Psoas muscle (tissue), 8 donors: ENCODE results near the gene JMJD4. TPM values are rescaled to one million over a fixed set of nuclear protein-coding genes. Genes with fewer than 3 reads are reported as not detected.
A peak's percentile ranks its signal among the peaks of the same experiment; 100 is the strongest.

Experiments used
- ATAC-seq, 4 donors: fragments of 200-7000 bp; cut with Tn5 transposase; one replicate each; pipeline ENCODE4 v1.9.1; 2020; ENCODE audit warnings: moderate library complexity in 3 of 4, mild to moderate bottlenecking in 2 of 4
- DNase-seq, 2 donors: peaks; one replicate each; pipeline ENCODE4 v3.0.0-alpha.2; 2020
- H3K27ac ChIP-seq: fragments of 200-600 bp; one replicate; pipeline ENCODE4 v1.8.0; 2022
- H3K27me3 ChIP-seq, 3 donors: fragments of 200-600 bp in 1 of 3; one replicate each; pipeline versions ENCODE4 v1.6.1 to v1.8.0; 2013 to 2022; ENCODE audit warnings: low read length in 2 of 3, mild to moderate bottlenecking in 2 of 3, moderate library complexity in 1 of 3; ENCODE audit not compliant: insufficient read depth in 3 of 3
- H3K36me3 ChIP-seq, 2 donors: fragments of 200-600 bp in 1 of 2; one replicate each; pipeline versions ENCODE4 v1.6.1 to v1.8.0; 2013 to 2022; ENCODE audit warnings: low read depth in 1 of 2, mild to moderate bottlenecking in 1 of 2, moderate library complexity in 1 of 2; ENCODE audit not compliant: insufficient read depth in 1 of 2
- H3K4me1 ChIP-seq: fragments of 200-600 bp; one replicate; pipeline ENCODE4 v1.8.0; 2022
- H3K4me3 ChIP-seq: fragments of 200-600 bp; one replicate; pipeline ENCODE4 v1.8.0; 2022; ENCODE audit warnings: mild to moderate bottlenecking
- H3K9me3 ChIP-seq: fragments of 200-600 bp; one replicate; pipeline ENCODE4 v1.8.0; 2022
- WGBS, 3 donors: extraction: QIAGEN DNeasy Blood & Tissue Kit; methylation state at CpG; one replicate each; pipeline versions ENCODE4 v1.1.6 to v1.1.7; 2013; 5-methylcytosine and 5-hydroxymethylcytosine counted together
- intact Hi-C, 2 donors: fragments of 100-400 bp; cut with DNase I; formaldehyde crosslinking; loops; one replicate each; pipeline versions ENCODE4 v1.11.0 to v1.14.2; 2022
- polyA plus RNA-seq, 3 donors: library from polyadenylated mRNA; stranded (reverse); fragments of 200-250 nt; gene quantifications; one replicate each; pipeline ENCODE4 v1.2.3, GENCODE V29; 2013
- total RNA-seq, 4 donors: library from RNA; stranded (reverse); fragmentation: NEBNext Ultra II Directional in 2 of 4; extraction: Animal tissue kit (Norgen Biotek cat#: 25700) in 2 of 4; gene quantifications; one replicate each; pipeline versions ENCODE4 v1.2.1 to v1.2.4, GENCODE V29; 2021 to 2023
- TF ChIP-seq, protein P1 (sequence below): fragments of 200-600 bp; IDR thresholded peaks from one replicate; pipeline ENCODE4 v1.8.0; 2022; ENCODE audit warnings: antibody characterized with exemption
- donor health status: healthy with polysubstance abuse.
- donor health status: DM: no; HTN: no; CAD: no; lungs with moderate emphysema.
- donor health status: Bipolar disorder and iron deficiency.
- donor health status: healthy.
- donor health status: DM: yes; HTN: yes; CAD: no.
- donor health status: DM: no; HTN: no; CAD: no.
- donor health status: DM: no; HTN: no; CAD: no.
- donor health status: DM: yes; HTN: yes; CAD: no.

JMJD4 gene
- total and polyA plus RNA-seq, 7 donors = 9.0 to 20.5 (median 15.3) TPM

DNA sequence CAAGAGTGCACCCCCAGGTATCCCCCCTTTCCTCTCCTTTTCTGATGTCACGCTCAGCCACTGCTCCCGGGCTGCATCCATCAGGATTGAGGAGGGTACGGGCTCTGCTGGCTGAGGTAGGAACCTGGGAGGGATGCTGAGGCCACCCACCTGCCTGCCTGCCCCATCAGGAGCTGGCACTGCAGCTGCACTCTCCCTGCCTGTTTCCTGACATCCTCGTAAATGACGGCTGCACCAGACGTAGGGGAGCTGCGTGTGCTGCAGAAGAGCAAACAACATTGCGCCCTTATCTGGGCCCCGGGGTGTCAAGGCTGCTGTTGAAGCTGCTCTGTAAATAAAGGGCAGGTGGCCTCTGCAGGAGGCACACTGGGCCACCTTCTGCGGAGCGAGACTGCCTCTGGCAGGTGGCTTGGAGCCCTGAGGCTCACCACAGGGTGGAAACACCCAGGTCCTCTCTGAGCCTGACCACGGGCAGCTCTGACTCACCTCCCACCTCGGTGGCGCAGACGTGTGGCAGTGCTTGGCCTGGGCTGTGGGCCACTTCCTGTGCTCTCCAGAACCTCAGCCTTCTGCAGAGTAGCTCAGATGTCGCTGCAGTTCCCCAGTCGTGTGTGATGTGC, 31.0 kb upstream of the JMJD4 start:
- Histone ChIP-seq H3K4me1 (peaks cover 26% of the 10 kb centered on the region), H3K36me3 (peaks cover 10 to 41% of the 10 kb centered on the region in 2 donors), H3K27ac (no peak overlapping the region), H3K4me3 (no peak overlapping the region), H3K9me3 (no peaks in the 10 kb centered on the region), H3K27me3 (no peaks in the 10 kb centered on the region)
- ATAC-seq (peak in 2 of 4 donors; percentile 28 to 46), DNase-seq (no peak)
- TF ChIP-seq, protein P1, sequence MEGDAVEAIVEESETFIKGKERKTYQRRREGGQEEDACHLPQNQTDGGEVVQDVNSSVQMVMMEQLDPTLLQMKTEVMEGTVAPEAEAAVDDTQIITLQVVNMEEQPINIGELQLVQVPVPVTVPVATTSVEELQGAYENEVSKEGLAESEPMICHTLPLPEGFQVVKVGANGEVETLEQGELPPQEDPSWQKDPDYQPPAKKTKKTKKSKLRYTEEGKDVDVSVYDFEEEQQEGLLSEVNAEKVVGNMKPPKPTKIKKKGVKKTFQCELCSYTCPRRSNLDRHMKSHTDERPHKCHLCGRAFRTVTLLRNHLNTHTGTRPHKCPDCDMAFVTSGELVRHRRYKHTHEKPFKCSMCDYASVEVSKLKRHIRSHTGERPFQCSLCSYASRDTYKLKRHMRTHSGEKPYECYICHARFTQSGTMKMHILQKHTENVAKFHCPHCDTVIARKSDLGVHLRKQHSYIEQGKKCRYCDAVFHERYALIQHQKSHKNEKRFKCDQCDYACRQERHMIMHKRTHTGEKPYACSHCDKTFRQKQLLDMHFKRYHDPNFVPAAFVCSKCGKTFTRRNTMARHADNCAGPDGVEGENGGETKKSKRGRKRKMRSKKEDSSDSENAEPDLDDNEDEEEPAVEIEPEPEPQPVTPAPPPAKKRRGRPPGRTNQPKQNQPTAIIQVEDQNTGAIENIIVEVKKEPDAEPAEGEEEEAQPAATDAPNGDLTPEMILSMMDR = no peak
- 78 to 84% (median 80%) methylated on average over 15 to 17 of the region's 17 CpGs for WGBS, 3 donors
- intact Hi-C loops = loop anchor here in 1 of 2 donors (10.0 kb wide), 1 partner anchor 309 kb away; no protein-coding TSS in a partner anchor

DNA sequence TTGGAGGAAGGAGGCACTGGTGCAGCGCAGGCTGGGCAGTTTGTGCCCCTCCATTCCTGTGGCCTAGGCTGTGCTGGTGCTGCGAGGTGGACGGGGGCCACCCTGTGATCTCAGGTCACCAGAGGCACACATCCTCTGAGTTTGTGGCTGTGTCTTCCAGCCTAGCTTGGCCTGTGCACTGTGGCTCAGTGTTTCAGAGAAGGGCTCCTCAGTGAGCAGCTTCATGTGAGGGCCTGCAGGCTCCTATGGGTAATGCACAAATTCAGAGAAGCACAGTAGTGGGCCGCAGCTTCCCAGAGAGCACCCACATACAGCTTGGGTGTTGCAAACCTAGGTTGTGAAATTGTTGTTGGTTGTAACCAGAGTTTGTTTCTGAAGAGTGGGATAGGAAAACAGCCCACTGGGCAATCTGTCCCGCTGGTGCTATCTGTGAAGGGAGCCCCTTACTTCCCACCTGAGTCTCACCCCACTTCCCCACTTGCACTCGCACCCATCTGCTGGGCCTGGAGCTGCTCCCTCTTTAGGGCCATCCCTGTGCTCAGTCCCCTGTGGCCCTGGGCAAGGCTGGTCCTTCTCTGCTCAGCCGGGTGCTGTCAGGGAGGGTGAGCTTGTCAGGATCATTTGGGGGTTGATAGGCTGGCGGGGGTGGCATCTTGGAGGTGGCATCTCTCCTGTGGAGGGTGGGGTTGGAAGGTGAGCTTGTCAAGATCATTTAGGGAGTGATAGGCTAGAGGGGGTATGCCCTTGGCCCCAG, 30.3 kb upstream of the JMJD4 start:
- intact Hi-C loops = loop anchor here in 1 of 2 donors (10.0 kb wide), 1 partner anchor 309 kb away; no protein-coding TSS in a partner anchor
- Histone ChIP-seq H3K36me3 (peaks cover 10 to 42% of the 10 kb centered on the region in 2 donors), H3K27ac (no peak overlapping the region), H3K4me3 (no peak overlapping the region), H3K4me1 (peaks cover 33% of the 10 kb centered on the region), H3K27me3 (no peaks in the 10 kb centered on the region), H3K9me3 (no peaks in the 10 kb centered on the region)
- WGBS, 3 donors = 94 to 98% (median 96%) methylated on average over 8 of the region's 8 CpGs
- TF ChIP-seq, protein P1 = no peak
- no peak for ATAC-seq
- DNase-seq = peak in 1 of 2 donors; percentile 28

DNA sequence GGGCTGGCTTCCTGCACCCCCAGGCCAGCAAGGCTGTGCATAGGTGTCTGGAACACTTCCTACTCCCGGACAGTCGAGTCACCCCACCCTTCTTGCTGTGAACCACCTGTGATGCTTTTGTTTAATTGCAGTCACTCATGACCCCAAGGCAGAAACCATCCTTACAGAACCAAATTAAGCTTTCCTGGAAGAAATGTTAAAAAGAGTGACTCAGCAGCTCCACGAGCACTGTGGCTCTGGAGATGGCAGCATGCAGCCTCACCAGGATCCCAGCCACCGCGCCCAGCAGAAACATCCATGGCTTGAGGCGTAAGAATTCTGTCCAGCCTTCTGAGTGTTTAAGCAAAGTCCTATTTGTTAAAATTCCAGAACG, 28.9 kb upstream of the JMJD4 start:
- WGBS, 3 donors = 81 to 85% (median 81%) methylated on average over 7 of the region's 7 CpGs
- DNase-seq (peak in 1 of 2 donors; percentile 8), ATAC-seq (no peak)
- peaks cover 7 to 36% of the 10 kb centered on the region in 2 donors for H3K36me3 ChIP-seq
- TF ChIP-seq, protein P1 = no peak
- no peaks in the 10 kb centered on the region for H3K9me3 ChIP-seq
- H3K27ac ChIP-seq = no peak overlapping the region
- H3K4me3 ChIP-seq = no peak overlapping the region
- H3K4me1 ChIP-seq = peaks cover 45% of the 10 kb centered on the region
- intact Hi-C loops = loop anchor here in 1 of 2 donors (10.0 kb wide), 1 partner anchor 311 kb away; no protein-coding TSS in a partner anchor
- no peaks in the 10 kb centered on the region for H3K27me3 ChIP-seq

DNA sequence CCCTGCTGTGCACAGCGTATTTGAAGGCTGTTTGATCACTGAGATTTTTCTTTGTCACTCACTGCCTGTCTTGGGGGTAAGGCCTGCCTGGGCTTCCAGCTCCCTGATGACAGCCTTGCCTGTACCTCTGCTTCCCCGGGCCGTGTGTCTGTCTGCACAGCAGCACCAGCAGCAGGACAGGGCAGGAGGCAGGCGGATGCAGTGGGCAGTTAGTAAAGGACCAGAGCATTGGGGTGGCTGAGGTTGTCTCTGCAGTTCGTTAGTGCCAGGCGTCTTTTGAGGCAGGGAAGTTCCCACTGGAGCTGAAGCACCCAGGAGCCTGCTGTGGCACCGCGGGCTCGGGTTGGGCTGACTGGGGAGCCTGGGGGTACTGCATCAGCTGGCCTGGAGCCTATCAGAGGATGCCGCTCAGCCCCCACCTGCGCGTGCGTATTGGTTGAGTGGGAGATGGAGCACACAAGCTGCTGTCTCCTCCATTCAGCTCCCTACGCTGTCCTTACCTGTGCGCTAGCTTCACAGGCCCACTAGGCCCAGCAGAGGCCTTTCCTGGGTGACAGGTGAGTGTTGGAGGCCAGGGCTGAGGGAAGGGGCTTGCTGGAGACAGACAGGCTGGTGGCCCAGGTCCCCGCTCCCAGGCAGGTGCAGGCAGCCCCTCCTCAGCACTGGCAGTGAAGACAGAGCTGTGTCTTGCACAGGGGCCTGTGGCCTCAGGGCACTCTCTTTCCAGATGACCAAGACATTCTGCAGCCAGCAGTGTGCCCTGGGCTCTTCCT, 28.3 kb upstream of the JMJD4 start:
- intact Hi-C loops = loop anchor here (2.0 to 10.0 kb wide), 3 partner anchors 183 to 311 kb away; partner anchors contain the start of gene WNT9A (in 1 of the 2)
- WGBS, 3 donors = 97 to 98% (median 97%) methylated on average over 16 of the region's 16 CpGs
- Histone ChIP-seq H3K4me1 (peaks cover 51% of the 10 kb centered on the region), H3K36me3 (peaks cover 6 to 30% of the 10 kb centered on the region in 2 donors), H3K9me3 (no peaks in the 10 kb centered on the region), H3K27me3 (no peaks in the 10 kb centered on the region), H3K4me3 (no peak overlapping the region), H3K27ac (peak overlapping the region; percentile 90)
- DNase-seq (peak in 1 of 2 donors; percentile 28), ATAC-seq (no peak)
- TF ChIP-seq, protein P1 = no peak
